Left ventricle myocardium inferior (tissue), 1 donor: ENCODE measurements around the gene LCP2. TPM values are rescaled to one million over a fixed set of nuclear protein-coding genes. Genes with fewer than 3 reads are reported as not detected.
"Not testable (repeated sequence)": the region's sequence is repeated elsewhere in the genome, so short reads cannot be mapped to it uniquely, and the experiment has no call there.

Experiments used
- DNase-seq: peaks from one replicate; pipeline ENCODE4 v3.0.0-alpha.2; 2020
- H3K27ac ChIP-seq: fragments of 200-600 bp; replicated peaks from 2 replicates; pipeline ENCODE4 v1.8.0; 2021
- H3K27me3 ChIP-seq: fragments of 200-600 bp; 2 replicates; pipeline ENCODE4 v1.8.0; 2021; ENCODE audit warnings: low read depth
- H3K36me3 ChIP-seq: fragments of 200-600 bp; 2 replicates; pipeline ENCODE4 v1.8.0; 2021
- H3K4me1 ChIP-seq: fragments of 200-600 bp; 2 replicates; pipeline ENCODE4 v1.8.0; 2021
- H3K4me3 ChIP-seq: fragments of 200-600 bp; 2 replicates; pipeline ENCODE4 v1.8.0; 2021; ENCODE audit warnings: mild to moderate bottlenecking, moderate library complexity
- H3K9me3 ChIP-seq: fragments of 200-600 bp; replicated peaks from 2 replicates; pipeline ENCODE4 v1.8.0; 2021
- CTCF ChIP-seq: fragments of 200-600 bp; IDR thresholded peaks from 2 replicates; pipeline ENCODE4 v1.8.0; 2021; ENCODE audit warnings: antibody characterized with exemption, mild to moderate bottlenecking, borderline replicate concordance
- intact Hi-C: fragments of 100-400 bp; cut with micrococcal nuclease; formaldehyde crosslinking; loops from one replicate; pipeline ENCODE4 v1.11.0; 2022
- total RNA-seq: library from RNA; stranded (reverse); fragmentation: NEBNext Ultra II Directional; extraction: Animal tissue kit (Norgen Biotek cat#: 25700); gene quantifications from one replicate; pipeline ENCODE4 v1.2.1, GENCODE V29; 2021
- donor health status: DM: no; HTN: yes; CAD: no; lungs with severe emphysema.

The LCP2 gene
- total RNA-seq, 1 donor from 2014 or later = 3.9 TPM

- TF ChIP-seq CTCF = no peak
- intact Hi-C loops = no loop called here
- H3K27ac ChIP-seq = no peak overlapping the region
Measured at GRCh38 chr5:170251462-170251861, 46.1 kb downstream of the LCP2 start.

DNA sequence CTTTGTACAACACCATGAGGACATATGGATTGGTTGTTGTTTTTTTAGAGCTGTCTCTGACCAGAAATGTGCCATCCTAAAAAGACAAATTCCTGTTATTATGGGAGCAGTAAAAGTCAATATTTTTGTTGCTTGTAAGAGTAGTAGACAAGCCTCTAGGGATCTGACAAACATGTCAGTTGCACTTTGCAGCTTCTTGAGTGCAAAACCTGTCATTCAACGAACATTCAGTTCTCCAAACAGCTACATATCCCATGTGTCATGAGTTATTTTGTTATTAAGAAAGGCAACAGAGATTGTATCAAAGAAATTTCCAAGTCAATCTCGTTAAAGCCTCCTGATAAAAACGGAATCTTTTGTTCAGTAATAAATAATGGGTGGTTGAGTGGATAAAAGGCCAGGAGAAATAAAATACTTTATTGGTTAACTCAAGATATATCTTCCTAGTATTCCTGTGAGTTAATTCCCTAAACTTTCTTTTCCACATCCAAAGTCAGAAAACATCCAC lies 46.7 kb downstream of the LCP2 start:
- H3K4me1 ChIP-seq = peaks cover 14% of the 10 kb centered on the region
- no peak for TF ChIP-seq CTCF
- H3K9me3 ChIP-seq = no peaks in the 10 kb centered on the region
- DNase-seq = no peak
- no peak overlapping the region for H3K4me3 ChIP-seq
- peaks cover 5% of the 10 kb centered on the region for H3K36me3 ChIP-seq
- intact Hi-C loops = no loop called here
- peaks cover 34% of the 10 kb centered on the region for H3K27me3 ChIP-seq
- no peak overlapping the region for H3K27ac ChIP-seq

More at GRCh38 chr5:170251462-170251861, 46.1 kb downstream of the LCP2 start:
- Histone ChIP-seq H3K36me3 (no peaks in the 10 kb centered on the region), H3K9me3 (no peaks in the 10 kb centered on the region), H3K27me3 (peaks cover 34% of the 10 kb centered on the region), H3K4me3 (no peak overlapping the region), H3K4me1 (peaks cover 14% of the 10 kb centered on the region)
- no peak for DNase-seq

DNA sequence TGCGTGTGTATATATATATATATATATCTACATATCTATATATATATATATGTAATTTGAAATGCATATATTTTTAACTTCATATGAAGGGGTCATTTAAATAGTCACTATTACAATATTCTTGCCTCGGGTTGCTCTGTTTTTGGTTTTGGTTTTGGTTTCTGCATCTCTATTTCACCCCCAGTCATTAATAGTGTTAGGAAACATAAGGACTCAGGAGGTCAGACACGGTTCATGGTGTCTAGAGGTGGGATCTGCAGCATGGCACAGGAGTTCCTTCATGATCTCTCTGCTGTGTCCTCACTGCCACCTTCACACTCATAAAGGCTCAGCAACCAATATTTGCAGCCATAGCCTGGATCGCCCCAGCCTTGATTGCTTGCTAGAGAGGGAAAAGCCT lies 48.2 kb downstream of the LCP2 start:
- Histone ChIP-seq H3K27me3 (peaks cover 34% of the 10 kb centered on the region), H3K36me3 (peaks cover 7% of the 10 kb centered on the region), H3K4me3 (no peak overlapping the region), H3K9me3 (no peaks in the 10 kb centered on the region), H3K27ac (no peak overlapping the region), H3K4me1 (peaks cover 14% of the 10 kb centered on the region)
- DNase-seq = no peak
- intact Hi-C loops = no loop called here
- TF ChIP-seq CTCF = no peak

- H3K4me3 ChIP-seq, DNase-seq, H3K27ac ChIP-seq, H3K9me3 ChIP-seq, H3K36me3 ChIP-seq, intact Hi-C loops: not testable (repeated sequence)
- H3K4me1 ChIP-seq = peaks cover 14% of the 10 kb centered on the region
- H3K27me3 ChIP-seq = peaks cover 34% of the 10 kb centered on the region
Measured at GRCh38 chr5:170248931-170249227, 48.7 kb downstream of the LCP2 start.

- Histone ChIP-seq H3K4me1 (peaks cover 14% of the 10 kb centered on the region), H3K4me3 (no peak overlapping the region), H3K9me3 (no peaks in the 10 kb centered on the region), H3K27me3 (peaks cover 33% of the 10 kb centered on the region), H3K36me3 (peaks cover 7% of the 10 kb centered on the region), H3K27ac (no peak overlapping the region)
- no peak for TF ChIP-seq CTCF
- no peak for DNase-seq
- intact Hi-C loops = no loop called here
Measured at GRCh38 chr5:170248172-170248930, 49.2 kb downstream of the LCP2 start.

DNA sequence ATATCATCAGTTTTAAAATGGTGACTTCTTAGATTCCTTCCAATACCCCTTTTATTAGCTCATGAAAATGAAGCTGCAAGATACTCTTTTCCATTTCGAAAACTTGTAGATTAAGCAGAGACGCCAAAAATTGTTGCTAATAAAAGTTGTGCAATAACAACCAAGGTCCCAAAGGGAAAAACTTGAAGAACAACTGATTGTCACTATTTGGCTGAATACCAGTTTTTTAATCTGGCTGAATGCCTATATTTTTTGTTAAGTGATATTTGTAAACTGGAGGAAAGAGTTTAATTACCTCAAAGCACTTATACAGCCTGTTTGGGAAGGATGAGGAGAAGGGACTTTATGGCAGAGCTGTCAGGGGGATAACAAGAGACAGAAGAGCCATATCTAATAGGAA lies 50.2 kb downstream of the LCP2 start:
- Histone ChIP-seq H3K27ac (no peak overlapping the region), H3K4me1 (peaks cover 14% of the 10 kb centered on the region), H3K9me3 (no peaks in the 10 kb centered on the region), H3K36me3 (peaks cover 7% of the 10 kb centered on the region), H3K4me3 (no peak overlapping the region), H3K27me3 (peaks cover 23% of the 10 kb centered on the region)
- no peak for DNase-seq
- TF ChIP-seq CTCF = no peak
- intact Hi-C loops = no loop called here
